ENCODE results near the gene SLC4A11. TPM values are rescaled to one million over a fixed set of nuclear protein-coding genes. Genes with fewer than 3 reads are reported as not detected.
A peak's percentile ranks its signal among the peaks of the same experiment; 100 is the strongest.

SLC4A11 gene
- total RNA-seq, 2 donors from 2014 or later, result 3.8 to 12.4 TPM

GRCh38 chr20:3277686-3278465, 38.9 kb upstream of the SLC4A11 start:
- peaks cover 43% of the 10 kb centered on the region for H3K36me3 Mint-ChIP-seq (ENCODE audit: low read depth)
- no peak for TF ChIP-seq CTCF (conservative IDR thresholded peaks at IDR 0.05)
- 75 to 92% methylated on average over 7 of the region's 7 CpGs for WGBS, 2 experiments (ENCODE audit: insufficient coverage in 1 of 2, insufficient read length in 1 of 2)
- no peaks in the 10 kb centered on the region for H3K27me3 Mint-ChIP-seq (ENCODE audit: insufficient read depth)
- DNase-seq, result no peak
- H3K9me3 ChIP-seq (ENCODE audit: control insufficient read depth, low read length), result no peaks in the 10 kb centered on the region
- H3K27me3 ChIP-seq (ENCODE audit: control insufficient read depth, insufficient read depth, low read length, poor library complexity, severe bottlenecking), result no peaks in the 10 kb centered on the region
- H3K9me3 Mint-ChIP-seq, result no peaks in the 10 kb centered on the region
- no peak overlapping the region for H3K4me3 Mint-ChIP-seq
- H3K9ac ChIP-seq (ENCODE audit: extremely low read depth, low read length, poor library complexity, severe bottlenecking), result no peak overlapping the region
- peaks cover 5% of the 10 kb centered on the region for H3K4me1 ChIP-seq (ENCODE audit: control insufficient read depth, insufficient read depth, low read length)
- peaks cover 23% of the 10 kb centered on the region for H3K4me1 Mint-ChIP-seq
- peaks cover 50% of the 10 kb centered on the region for H3K36me3 ChIP-seq (ENCODE audit: control insufficient read depth, insufficient read depth, low read length)
- H3K4me3 ChIP-seq (ENCODE audit: low read length), result no peak overlapping the region
- H3K27ac ChIP-seq (ENCODE audit: low read depth, low read length), result no peak overlapping the region
- H3K27ac Mint-ChIP-seq, result peak overlapping the region; percentile 2

DNA sequence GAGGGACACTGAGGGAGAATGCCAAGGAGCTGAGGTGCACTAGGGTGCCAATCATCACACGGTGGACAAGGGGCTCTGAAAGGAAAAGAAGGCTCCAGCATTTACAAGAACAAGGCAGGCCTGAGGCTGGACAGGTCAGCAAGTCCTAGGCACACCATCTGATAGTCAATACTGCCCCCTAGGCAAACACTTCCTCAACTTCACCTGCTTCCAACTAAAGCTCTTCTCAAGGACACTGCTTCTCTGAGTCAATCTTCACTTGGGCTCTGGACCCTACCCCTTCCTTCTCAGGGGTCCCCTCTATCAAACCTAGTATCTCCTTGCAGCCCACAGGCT, 37.7 kb upstream of the SLC4A11 start:
- peaks cover 49% of the 10 kb centered on the region for H3K36me3 ChIP-seq (ENCODE audit: control insufficient read depth, insufficient read depth, low read length)
- Mint-ChIP-seq H3K36me3 (ENCODE audit: low read depth) (peaks cover 43% of the 10 kb centered on the region), H3K4me3 (no peak overlapping the region), H3K27me3 (ENCODE audit: insufficient read depth) (no peaks in the 10 kb centered on the region), H3K9me3 (no peaks in the 10 kb centered on the region), H3K27ac (peak overlapping the region; percentile 14), H3K4me1 (peaks cover 20% of the 10 kb centered on the region)
- no peak overlapping the region for H3K4me3 ChIP-seq (ENCODE audit: low read length)
- 67 to 83% methylated on average over 1 of the region's 1 CpG for WGBS, 2 experiments (ENCODE audit: insufficient coverage in 1 of 2, insufficient read length in 1 of 2)
- no peaks in the 10 kb centered on the region for H3K9me3 ChIP-seq (ENCODE audit: control insufficient read depth, low read length)
- H3K9ac ChIP-seq (ENCODE audit: extremely low read depth, low read length, poor library complexity, severe bottlenecking), result no peak overlapping the region
- H3K27me3 ChIP-seq (ENCODE audit: control insufficient read depth, insufficient read depth, low read length, poor library complexity, severe bottlenecking), result no peaks in the 10 kb centered on the region
- DNase-seq, result peak; percentile 77
- H3K27ac ChIP-seq (ENCODE audit: low read depth, low read length), result no peak overlapping the region
- TF ChIP-seq CTCF (conservative IDR thresholded peaks at IDR 0.05), result peak; percentile 77
- peaks cover 3% of the 10 kb centered on the region for H3K4me1 ChIP-seq (ENCODE audit: control insufficient read depth, insufficient read depth, low read length)

- H3K4me1 Mint-ChIP-seq, result peaks cover 20% of the 10 kb centered on the region
- Histone ChIP-seq H3K4me3 (ENCODE audit: low read length) (no peak overlapping the region), H3K27me3 (ENCODE audit: control insufficient read depth, insufficient read depth, low read length, poor library complexity, severe bottlenecking) (no peaks in the 10 kb centered on the region), H3K9ac (ENCODE audit: extremely low read depth, low read length, poor library complexity, severe bottlenecking) (no peak overlapping the region), H3K27ac (ENCODE audit: low read depth, low read length) (no peak overlapping the region), H3K4me1 (ENCODE audit: control insufficient read depth, insufficient read depth, low read length) (peaks cover 3% of the 10 kb centered on the region), H3K36me3 (ENCODE audit: control insufficient read depth, insufficient read depth, low read length) (peaks cover 44% of the 10 kb centered on the region), H3K9me3 (ENCODE audit: control insufficient read depth, low read length) (no peaks in the 10 kb centered on the region)
- H3K4me3 Mint-ChIP-seq, result no peak overlapping the region
- no peak for DNase-seq
- WGBS, 2 experiments (ENCODE audit: insufficient coverage in 1 of 2, insufficient read length in 1 of 2), result 91% methylated on average over 2 of the region's 2 CpGs; no CpG with 5 or more reads in 1 of the 2 experiments
- H3K9me3 Mint-ChIP-seq, result no peaks in the 10 kb centered on the region
- H3K27me3 Mint-ChIP-seq (ENCODE audit: insufficient read depth), result no peaks in the 10 kb centered on the region
- H3K27ac Mint-ChIP-seq, result peak overlapping the region; percentile 14
- H3K36me3 Mint-ChIP-seq (ENCODE audit: low read depth), result peaks cover 42% of the 10 kb centered on the region
- TF ChIP-seq CTCF (conservative IDR thresholded peaks at IDR 0.05), result no peak
Observed at GRCh38 chr20:3275966-3276679, 37.1 kb upstream of the SLC4A11 start.

All from endodermal cell (in vitro differentiated cells).